ENCODE measurements around the gene MAP3K12.
"Not testable (repeated sequence)": the region's sequence is repeated elsewhere in the genome, so short reads cannot be mapped to it uniquely, and the experiment has no call there.

MAP3K12 gene

GRCh38 chr12:53489242-53489864 is 9.9 kb downstream of the MAP3K12 start:
- DNase-seq = no peak

GRCh38 chr12:53486736-53487487 is 12.3 kb downstream of the MAP3K12 start:
- no peak for DNase-seq

GRCh38 chr12:53485955-53486735 is 13.1 kb downstream of the MAP3K12 start:
- no peak for DNase-seq

GRCh38 chr12:53484686-53485575 is 14.3 kb downstream of the MAP3K12 start:
- no peak for DNase-seq

- DNase-seq = no peak
Observed at GRCh38 chr12:53483979-53484377, 15.3 kb downstream of the MAP3K12 start.

- no peak for DNase-seq
Observed at GRCh38 chr12:53483225-53483978, 15.9 kb downstream of the MAP3K12 start.

GRCh38 chr12:53482626-53483168 is 16.6 kb downstream of the MAP3K12 start:
- DNase-seq = no peak

- no peak for DNase-seq
Observed at GRCh38 chr12:53481939-53482586, 17.2 kb downstream of the MAP3K12 start.

GRCh38 chr12:53481458-53481857 is 17.8 kb downstream of the MAP3K12 start:
- not testable (repeated sequence) for DNase-seq

- no peak for DNase-seq
Observed at GRCh38 chr12:53480491-53481442, 18.5 kb downstream of the MAP3K12 start.

- DNase-seq = no peak
Observed at GRCh38 chr12:53479331-53479730, 19.9 kb downstream of the MAP3K12 start.

GRCh38 chr12:53478865-53479264 is 20.4 kb downstream of the MAP3K12 start:
- no peak for DNase-seq

GRCh38 chr12:53476769-53477209 is 22.5 kb downstream of the MAP3K12 start:
- DNase-seq = peak; percentile 12 to 18

- DNase-seq = no peak
Observed at GRCh38 chr12:53474819-53475218, 24.4 kb downstream of the MAP3K12 start.

GRCh38 chr12:53474077-53474476 is 25.2 kb downstream of the MAP3K12 start:
- no peak for DNase-seq

- no peak for DNase-seq
Observed at GRCh38 chr12:53472056-53472582, 27.1 kb downstream of the MAP3K12 start.

GRCh38 chr12:53468282-53468681 is 31.0 kb downstream of the MAP3K12 start:
- no peak for DNase-seq

GRCh38 chr12:53467880-53468279 is 31.4 kb downstream of the MAP3K12 start:
- no peak for DNase-seq

GRCh38 chr12:53467082-53467481 is 32.2 kb downstream of the MAP3K12 start:
- no peak for DNase-seq

- DNase-seq = no peak
Observed at GRCh38 chr12:53466640-53467039, 32.6 kb downstream of the MAP3K12 start.
